ENCODE measurements around the gene NLRX1.

GRCh38 chr11:119145551-119145950, 23.0 kb upstream of the NLRX1 start:
- TF ChIP-seq EZH2 (IDR thresholded peaks at IDR 0.05): no peak
- TF ChIP-seq EZH2phosphoT487 (IDR thresholded peaks at IDR 0.05): no peak
